Vagina (tissue), 2 donors: Measurements from ENCODE around the gene GRIN2A. TPM values are rescaled to one million over a fixed set of nuclear protein-coding genes. Genes with fewer than 3 reads are reported as not detected.

Experiments used
- DNase-seq, 2 donors: peaks; one replicate each; pipeline ENCODE4 v3.0.0-alpha.2; 2017; ENCODE audit errors: extremely low spot score in 2 of 2
- H3K27ac ChIP-seq: fragments of 200-600 bp; sonication (generic); one replicate; pipeline ENCODE4 v1.5.1; 2019
- H3K27me3 ChIP-seq: fragments of 200-600 bp; sonication (generic); one replicate; pipeline ENCODE4 v1.5.1; 2019
- H3K36me3 ChIP-seq, 2 donors: fragments of 200-600 bp; sonication (generic); one replicate each; pipeline ENCODE4 v1.5.1; 2017 to 2019
- H3K4me1 ChIP-seq: fragments of 200-600 bp; sonication (generic); one replicate; pipeline ENCODE4 v1.5.1; 2019
- H3K4me3 ChIP-seq, 2 donors: fragments of 200-600 bp; sonication (generic); 1 replicate in 1 of 2; 2 replicates in 1 of 2; pipeline ENCODE4 v1.5.1; 2016 to 2019
- H3K9me3 ChIP-seq: fragments of 200-600 bp; sonication (generic); one replicate; pipeline ENCODE4 v1.5.1; 2019
- CTCF ChIP-seq, 3 experiments: fragments of 450-650 bp in 2 of 3; fragments of 200-600 bp in 1 of 3; sonication (generic) in 1 of 3; IDR thresholded peaks; one replicate each; pipeline ENCODE4 v1.5.1; 2017 to 2019; ENCODE audit warnings: antibody characterized with exemption in 3 of 3, mild to moderate bottlenecking in 2 of 3, moderate library complexity in 2 of 3
- POLR2A ChIP-seq, 2 donors: fragments of 450-650 bp; IDR thresholded peaks; one replicate each; pipeline ENCODE4 v1.6.1; 2017; ENCODE audit warnings: antibody characterized with exemption in 2 of 2, mild to moderate bottlenecking in 2 of 2, moderate library complexity in 2 of 2
- POLR2AphosphoS5 ChIP-seq, 2 donors: sonication (generic); formaldehyde crosslinking; IDR thresholded peaks; one replicate each; pipeline ENCODE4 v1.9.0; 2017; ENCODE audit warnings: antibody characterized with exemption in 2 of 2, mild to moderate bottlenecking in 2 of 2, low read depth in 1 of 2; ENCODE audit not compliant: insufficient read depth in 1 of 2
- intact Hi-C: fragments of 100-400 bp; cut with DNase I; formaldehyde crosslinking; loops from one replicate; pipeline ENCODE4 v1.15.1; 2023
- total RNA-seq: library from RNA; depleted of rRNA; stranded (reverse); fragments of >200 nt; gene quantifications from one replicate; pipeline ENCODE4 v1.2.3, GENCODE V29; 2016

The GRIN2A gene
- total RNA-seq, 1 donor from 2014 or later, result 1.5 TPM

DNA sequence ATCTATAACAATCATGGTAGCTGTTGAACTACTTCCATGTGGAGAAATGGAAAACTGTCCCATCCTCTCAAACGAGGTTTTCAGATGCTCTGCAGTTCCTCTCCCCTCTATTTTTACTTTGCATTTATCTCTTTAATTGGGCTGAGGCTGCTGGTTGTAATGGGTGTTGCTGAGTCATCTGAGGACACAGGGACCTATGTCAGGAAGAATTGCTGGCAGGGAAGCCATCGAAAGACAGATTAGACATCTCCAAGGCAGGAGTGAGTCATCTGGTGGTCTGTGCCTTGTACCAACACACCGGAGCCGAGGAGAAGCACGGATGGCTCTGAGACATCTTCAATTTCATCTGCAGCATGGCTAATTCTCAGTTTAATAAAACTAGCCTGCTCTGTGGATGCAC is 394.5 kb downstream of the GRIN2A start:
- DNase-seq, result no peak
- intact Hi-C loops, result no loop called here
- no peaks in the 10 kb centered on the region for H3K4me1 ChIP-seq

GRCh38 chr16:9780831-9781230 is 401.4 kb downstream of the GRIN2A start:
- H3K27me3 ChIP-seq, result no peaks in the 10 kb centered on the region
- TF ChIP-seq POLR2A (IDR thresholded peaks at IDR 0.05) (no peak), CTCF (IDR thresholded peaks at IDR 0.05) (no peak), POLR2AphosphoS5 (IDR thresholded peaks at IDR 0.05; ENCODE audit: insufficient read depth in 1 of 2, low read depth in 1 of 2) (no peak)
- no peak for DNase-seq
- H3K27ac ChIP-seq, result no peak overlapping the region
- intact Hi-C loops, result no loop called here
- no peaks in the 10 kb centered on the region for H3K36me3 ChIP-seq
- no peaks in the 10 kb centered on the region for H3K9me3 ChIP-seq
- no peaks in the 10 kb centered on the region for H3K4me1 ChIP-seq
- H3K4me3 ChIP-seq, result no peak overlapping the region

More for the DNA sequence above, 394.5 kb downstream of the GRIN2A start:
- no peaks in the 10 kb centered on the region for H3K36me3 ChIP-seq
- no peaks in the 10 kb centered on the region for H3K27me3 ChIP-seq
- no peaks in the 10 kb centered on the region for H3K9me3 ChIP-seq
- no peak overlapping the region for H3K27ac ChIP-seq
- TF ChIP-seq CTCF (IDR thresholded peaks at IDR 0.05) (no peak), POLR2AphosphoS5 (IDR thresholded peaks at IDR 0.05; ENCODE audit: insufficient read depth in 1 of 2, low read depth in 1 of 2) (no peak), POLR2A (IDR thresholded peaks at IDR 0.05) (no peak)
- H3K4me3 ChIP-seq, result no peak overlapping the region

- no peaks in the 10 kb centered on the region for H3K27me3 ChIP-seq
- H3K4me3 ChIP-seq, result no peak overlapping the region
- no peak overlapping the region for H3K27ac ChIP-seq
- intact Hi-C loops, result no loop called here
- H3K9me3 ChIP-seq, result no peaks in the 10 kb centered on the region
- TF ChIP-seq CTCF (IDR thresholded peaks at IDR 0.05) (no peak), POLR2A (IDR thresholded peaks at IDR 0.05) (no peak), POLR2AphosphoS5 (IDR thresholded peaks at IDR 0.05; ENCODE audit: insufficient read depth in 1 of 2, low read depth in 1 of 2) (no peak)
- no peak for DNase-seq
- H3K36me3 ChIP-seq, result no peaks in the 10 kb centered on the region
- H3K4me1 ChIP-seq, result no peaks in the 10 kb centered on the region
Measured at GRCh38 chr16:9778849-9779248, 403.4 kb downstream of the GRIN2A start.

DNA sequence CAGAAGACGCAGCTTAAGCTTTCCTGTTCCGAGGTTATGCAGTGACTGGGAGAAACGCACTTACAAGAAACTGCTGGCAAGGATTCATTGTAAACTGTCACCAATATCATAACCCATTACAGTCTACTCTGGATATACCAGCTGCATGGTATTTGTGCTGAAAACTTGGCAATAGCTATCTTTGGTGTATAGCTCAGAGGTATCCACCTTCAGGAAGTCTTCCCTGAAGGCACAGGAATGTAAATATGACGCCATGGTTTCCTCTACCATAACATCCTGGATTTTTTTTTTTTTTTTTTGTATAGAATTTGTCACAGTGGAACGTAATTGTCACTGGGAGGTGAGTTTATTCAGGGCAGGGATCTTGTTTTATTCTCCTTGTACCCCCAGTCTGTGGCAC is 406.2 kb downstream of the GRIN2A start:
- no peak overlapping the region for H3K4me3 ChIP-seq
- H3K27ac ChIP-seq, result no peak overlapping the region
- no peak for DNase-seq
- H3K36me3 ChIP-seq, result no peaks in the 10 kb centered on the region
- H3K27me3 ChIP-seq, result no peaks in the 10 kb centered on the region
- no peaks in the 10 kb centered on the region for H3K4me1 ChIP-seq
- intact Hi-C loops, result no loop called here
- TF ChIP-seq CTCF (IDR thresholded peaks at IDR 0.05) (no peak), POLR2AphosphoS5 (IDR thresholded peaks at IDR 0.05; ENCODE audit: insufficient read depth in 1 of 2, low read depth in 1 of 2) (no peak), POLR2A (IDR thresholded peaks at IDR 0.05) (no peak)
- no peaks in the 10 kb centered on the region for H3K9me3 ChIP-seq

- TF ChIP-seq POLR2A (IDR thresholded peaks at IDR 0.05), result no peak
- TF ChIP-seq POLR2AphosphoS5 (IDR thresholded peaks at IDR 0.05; ENCODE audit: insufficient read depth in 1 of 2, low read depth in 1 of 2), result no peak
- no peak for TF ChIP-seq CTCF (IDR thresholded peaks at IDR 0.05)
- Histone ChIP-seq H3K4me3 (no peak overlapping the region), H3K27me3 (no peaks in the 10 kb centered on the region), H3K36me3 (no peaks in the 10 kb centered on the region), H3K4me1 (no peaks in the 10 kb centered on the region), H3K27ac (no peak overlapping the region), H3K9me3 (no peaks in the 10 kb centered on the region)
- DNase-seq, result no peak
- intact Hi-C loops, result no loop called here
Measured at GRCh38 chr16:9773289-9773688, 408.9 kb downstream of the GRIN2A start.
